HEK293 (cell line): ENCODE measurements around the gene PFN4.

Experiments used
- HOXD13 ChIP-seq: sonication (generic); formaldehyde crosslinking; IDR thresholded peaks from 2 replicates; pipeline ENCODE4 v1.8.0; 2022; ENCODE audit warnings: missing genetic modification reagents, borderline replicate concordance
- IKZF3 ChIP-seq: fragments of 450-650 bp; IDR thresholded peaks from 2 replicates; pipeline ENCODE4 v1.5.0; 2018; ENCODE audit warnings: missing biosample characterization, mild to moderate bottlenecking, missing genetic modification characterization, moderate library complexity
- KLF16 ChIP-seq: fragments of 450-650 bp; formaldehyde crosslinking; IDR thresholded peaks from 2 replicates; pipeline ENCODE4 v1.5.1; 2017; ENCODE audit warnings: missing biosample characterization, missing genetic modification characterization
- OVOL3 ChIP-seq: fragments of 450-650 bp; formaldehyde crosslinking; IDR thresholded peaks from 2 replicates; pipeline ENCODE4 v1.5.1; 2016; ENCODE audit warnings: missing biosample characterization, missing genetic modification characterization
- SCRT2 ChIP-seq: fragments of 450-650 bp; formaldehyde crosslinking; IDR thresholded peaks from 2 replicates; pipeline ENCODE4 v1.5.1; 2016; ENCODE audit warnings: missing biosample characterization, missing genetic modification characterization
- ZNF169 ChIP-seq: fragments of 450-650 bp; formaldehyde crosslinking; IDR thresholded peaks from 2 replicates; pipeline ENCODE4 v1.5.1; 2016; ENCODE audit warnings: missing biosample characterization, missing genetic modification characterization
- ZNF248 ChIP-seq: fragments of 450-650 bp; formaldehyde crosslinking; IDR thresholded peaks from 2 replicates; pipeline ENCODE4 v1.5.1; 2017; ENCODE audit warnings: missing biosample characterization, missing genetic modification characterization
- ZNF350 ChIP-seq: fragments of 450-650 bp; formaldehyde crosslinking; IDR thresholded peaks from 2 replicates; pipeline ENCODE4 v1.5.0; 2017; ENCODE audit warnings: missing biosample characterization, mild to moderate bottlenecking, missing genetic modification characterization
- ZNF664 ChIP-seq: fragments of 450-650 bp; formaldehyde crosslinking; IDR thresholded peaks from 2 replicates; pipeline ENCODE4 v1.5.1; 2016; ENCODE audit warnings: missing biosample characterization, missing genetic modification characterization
- TF ChIP-seq, protein P1 (sequence below): fragments of 450-650 bp; formaldehyde crosslinking; IDR thresholded peaks from 2 replicates; pipeline ENCODE4 v1.5.1; 2016; ENCODE audit warnings: missing biosample characterization, missing genetic modification characterization

DNA sequence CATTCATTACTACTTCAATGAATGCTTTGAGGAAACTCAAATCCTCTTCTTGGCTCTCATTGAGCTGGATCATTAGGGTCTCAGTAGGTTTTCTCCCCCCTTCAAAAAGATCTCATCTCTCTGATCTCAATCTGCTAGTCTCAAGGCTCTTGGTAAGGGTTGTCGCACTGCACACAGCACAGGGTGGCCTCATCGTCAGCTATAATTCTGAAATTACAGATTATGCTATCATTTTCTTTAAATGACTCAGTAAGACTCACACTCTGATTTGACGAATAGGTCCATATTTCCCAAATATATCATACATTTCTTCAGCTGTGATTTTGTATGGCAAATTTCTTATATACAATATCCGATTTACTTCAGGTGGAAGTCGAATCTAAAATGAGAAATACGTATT is 49.3 kb downstream of the PFN4 start:
- TF ChIP-seq ZNF664 (tag by site-specific recombination) = no peak
- no peak for TF ChIP-seq SCRT2 (tag by site-specific recombination)
- TF ChIP-seq, protein P1, sequence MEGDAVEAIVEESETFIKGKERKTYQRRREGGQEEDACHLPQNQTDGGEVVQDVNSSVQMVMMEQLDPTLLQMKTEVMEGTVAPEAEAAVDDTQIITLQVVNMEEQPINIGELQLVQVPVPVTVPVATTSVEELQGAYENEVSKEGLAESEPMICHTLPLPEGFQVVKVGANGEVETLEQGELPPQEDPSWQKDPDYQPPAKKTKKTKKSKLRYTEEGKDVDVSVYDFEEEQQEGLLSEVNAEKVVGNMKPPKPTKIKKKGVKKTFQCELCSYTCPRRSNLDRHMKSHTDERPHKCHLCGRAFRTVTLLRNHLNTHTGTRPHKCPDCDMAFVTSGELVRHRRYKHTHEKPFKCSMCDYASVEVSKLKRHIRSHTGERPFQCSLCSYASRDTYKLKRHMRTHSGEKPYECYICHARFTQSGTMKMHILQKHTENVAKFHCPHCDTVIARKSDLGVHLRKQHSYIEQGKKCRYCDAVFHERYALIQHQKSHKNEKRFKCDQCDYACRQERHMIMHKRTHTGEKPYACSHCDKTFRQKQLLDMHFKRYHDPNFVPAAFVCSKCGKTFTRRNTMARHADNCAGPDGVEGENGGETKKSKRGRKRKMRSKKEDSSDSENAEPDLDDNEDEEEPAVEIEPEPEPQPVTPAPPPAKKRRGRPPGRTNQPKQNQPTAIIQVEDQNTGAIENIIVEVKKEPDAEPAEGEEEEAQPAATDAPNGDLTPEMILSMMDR = no peak
- no peak for TF ChIP-seq ZNF350 (tag by site-specific recombination)
- no peak for TF ChIP-seq KLF16
- TF ChIP-seq OVOL3 (tag by site-specific recombination) = no peak
- TF ChIP-seq ZNF169 = no peak
- TF ChIP-seq IKZF3 (tag by site-specific recombination) = no peak
- TF ChIP-seq ZNF248 (tag by site-specific recombination) = no peak
- no peak for TF ChIP-seq HOXD13 (CRISPR knock-in tag)
